ENCODE data around the gene H3-3A.

GRCh38 chr1:226063224-226063976 is 884 bp downstream of the H3-3A start:
- TF ChIP-seq CTCF (IDR thresholded peaks at IDR 0.05) (no peak), POLR2A (IDR thresholded peaks at IDR 0.05) (no peak)

Measured in suprapubic skin (tissue), 3 donors.